Measurements from ENCODE around the gene NUDT1. TPM values are rescaled to one million over a fixed set of nuclear protein-coding genes. Genes with fewer than 3 reads are reported as not detected.

NUDT1 gene
- total RNA-seq, 1 donor from 2014 or later = 14.2 TPM

DNA sequence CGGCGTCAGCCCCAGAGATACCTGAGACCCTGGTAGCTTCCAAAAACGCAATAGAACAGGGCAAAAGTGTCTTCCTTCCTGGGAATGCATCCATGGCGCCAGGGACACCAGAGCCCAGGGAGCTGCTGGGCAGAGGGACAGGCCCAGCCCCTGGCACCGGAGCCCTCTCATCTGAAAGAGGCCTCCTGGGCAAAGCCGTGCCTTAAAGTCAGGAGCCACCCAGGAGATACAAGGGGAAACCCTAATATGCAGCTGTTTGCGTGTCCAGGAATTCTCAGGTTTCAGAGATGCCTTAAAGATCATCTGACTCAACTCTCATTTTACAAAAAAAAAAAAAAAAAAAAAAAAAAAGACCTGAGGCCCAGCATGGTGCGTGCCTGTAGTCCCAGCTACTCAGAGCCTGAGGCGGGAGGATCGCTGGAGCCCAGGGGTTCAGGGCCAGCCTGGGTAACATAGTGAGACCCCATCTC, 28.0 kb downstream of the NUDT1 start:
- Mint-ChIP-seq H3K27me3 (ENCODE audit: unreplicated experiment) (peaks cover 1% of the 10 kb centered on the region), H3K27ac (ENCODE audit: unreplicated experiment) (no peak overlapping the region)

DNA sequence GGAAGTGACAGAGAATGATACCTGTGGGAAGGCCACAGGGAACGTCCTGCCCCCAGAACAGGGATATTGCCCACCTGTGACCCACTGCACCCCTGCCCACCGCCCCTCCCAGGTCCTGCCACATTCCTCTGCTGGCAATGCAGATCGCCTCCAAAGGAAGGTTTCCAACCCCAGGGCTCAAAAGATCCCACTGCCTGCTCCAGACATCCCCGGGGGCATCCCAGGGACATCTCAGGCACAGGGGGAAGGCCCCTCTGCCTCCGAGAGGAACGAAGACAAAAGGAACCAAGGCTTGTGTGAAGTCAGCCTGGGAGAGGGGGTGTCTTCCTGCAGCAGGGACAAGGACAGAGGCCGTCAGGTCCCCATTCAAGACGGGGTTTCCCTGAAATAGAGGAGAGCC, 28.5 kb downstream of the NUDT1 start:
- Mint-ChIP-seq H3K9me3 (ENCODE audit: unreplicated experiment) (peaks cover 3% of the 10 kb centered on the region), H3K27me3 (ENCODE audit: unreplicated experiment) (peaks cover 1% of the 10 kb centered on the region), H3K4me3 (ENCODE audit: unreplicated experiment) (no peak overlapping the region), H3K27ac (ENCODE audit: unreplicated experiment) (no peak overlapping the region), H3K36me3 (ENCODE audit: low read depth, unreplicated experiment) (peaks cover 17% of the 10 kb centered on the region), H3K4me1 (ENCODE audit: unreplicated experiment) (peaks cover 4% of the 10 kb centered on the region)
- DNase-seq (ENCODE audit: low spot score) = no peak
- TF ChIP-seq, protein P1, sequence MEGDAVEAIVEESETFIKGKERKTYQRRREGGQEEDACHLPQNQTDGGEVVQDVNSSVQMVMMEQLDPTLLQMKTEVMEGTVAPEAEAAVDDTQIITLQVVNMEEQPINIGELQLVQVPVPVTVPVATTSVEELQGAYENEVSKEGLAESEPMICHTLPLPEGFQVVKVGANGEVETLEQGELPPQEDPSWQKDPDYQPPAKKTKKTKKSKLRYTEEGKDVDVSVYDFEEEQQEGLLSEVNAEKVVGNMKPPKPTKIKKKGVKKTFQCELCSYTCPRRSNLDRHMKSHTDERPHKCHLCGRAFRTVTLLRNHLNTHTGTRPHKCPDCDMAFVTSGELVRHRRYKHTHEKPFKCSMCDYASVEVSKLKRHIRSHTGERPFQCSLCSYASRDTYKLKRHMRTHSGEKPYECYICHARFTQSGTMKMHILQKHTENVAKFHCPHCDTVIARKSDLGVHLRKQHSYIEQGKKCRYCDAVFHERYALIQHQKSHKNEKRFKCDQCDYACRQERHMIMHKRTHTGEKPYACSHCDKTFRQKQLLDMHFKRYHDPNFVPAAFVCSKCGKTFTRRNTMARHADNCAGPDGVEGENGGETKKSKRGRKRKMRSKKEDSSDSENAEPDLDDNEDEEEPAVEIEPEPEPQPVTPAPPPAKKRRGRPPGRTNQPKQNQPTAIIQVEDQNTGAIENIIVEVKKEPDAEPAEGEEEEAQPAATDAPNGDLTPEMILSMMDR (IDR thresholded peaks at IDR 0.05; ENCODE audit: unreplicated experiment) = no peak

More for the DNA sequence above, 28.0 kb downstream of the NUDT1 start:
- Mint-ChIP-seq H3K4me3 (ENCODE audit: unreplicated experiment) (no peak overlapping the region), H3K9me3 (ENCODE audit: unreplicated experiment) (peaks cover 3% of the 10 kb centered on the region), H3K4me1 (ENCODE audit: unreplicated experiment) (peaks cover 4% of the 10 kb centered on the region), H3K36me3 (ENCODE audit: low read depth, unreplicated experiment) (peaks cover 17% of the 10 kb centered on the region)
- no peak for DNase-seq (ENCODE audit: low spot score)
- TF ChIP-seq, protein P1 (IDR thresholded peaks at IDR 0.05; ENCODE audit: unreplicated experiment) = no peak

DNA sequence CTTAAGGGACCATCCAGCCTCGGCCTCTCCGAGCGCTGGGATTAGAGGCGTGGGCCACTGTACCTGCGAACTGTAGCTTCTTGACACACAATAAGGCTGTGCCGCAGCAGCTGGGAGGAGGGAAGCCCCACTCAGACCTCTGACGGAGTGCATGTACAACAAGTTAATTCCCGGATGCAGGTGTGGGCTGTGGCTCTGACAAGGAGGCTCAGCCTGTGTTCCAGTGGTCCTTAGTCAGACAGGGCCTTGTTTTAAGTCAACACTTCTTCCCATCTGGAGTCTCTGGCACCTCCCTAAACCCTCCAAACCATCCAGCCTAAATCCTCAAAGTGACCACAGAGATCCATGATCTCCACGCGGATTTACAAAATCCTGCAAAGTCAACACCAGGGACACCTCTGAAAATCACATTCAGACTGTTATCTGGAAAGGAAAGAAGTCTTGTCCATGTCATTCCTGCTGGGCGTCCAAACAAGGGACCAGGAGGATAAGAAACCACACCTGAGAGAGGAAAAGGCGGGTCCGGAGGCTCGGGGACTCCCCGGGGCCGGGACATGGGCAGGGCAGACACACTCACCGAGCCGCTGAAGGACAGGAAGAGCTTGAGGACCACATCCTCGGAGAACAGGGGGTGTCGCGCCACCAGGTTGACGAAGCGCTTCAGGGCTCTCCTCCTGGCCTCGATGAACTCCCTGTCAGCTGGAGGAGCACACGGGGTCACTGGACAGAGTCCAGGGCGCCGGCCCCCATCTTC, 29.4 kb downstream of the NUDT1 start:
- TF ChIP-seq, protein P1 (IDR thresholded peaks at IDR 0.05; ENCODE audit: unreplicated experiment) = no peak
- Mint-ChIP-seq H3K36me3 (ENCODE audit: low read depth, unreplicated experiment) (peaks cover 17% of the 10 kb centered on the region), H3K27ac (ENCODE audit: unreplicated experiment) (no peak overlapping the region), H3K4me1 (ENCODE audit: unreplicated experiment) (peaks cover 4% of the 10 kb centered on the region), H3K27me3 (ENCODE audit: unreplicated experiment) (peaks cover 1% of the 10 kb centered on the region), H3K9me3 (ENCODE audit: unreplicated experiment) (peaks cover 3% of the 10 kb centered on the region), H3K4me3 (ENCODE audit: unreplicated experiment) (no peak overlapping the region)
- no peak for DNase-seq (ENCODE audit: low spot score)

DNA sequence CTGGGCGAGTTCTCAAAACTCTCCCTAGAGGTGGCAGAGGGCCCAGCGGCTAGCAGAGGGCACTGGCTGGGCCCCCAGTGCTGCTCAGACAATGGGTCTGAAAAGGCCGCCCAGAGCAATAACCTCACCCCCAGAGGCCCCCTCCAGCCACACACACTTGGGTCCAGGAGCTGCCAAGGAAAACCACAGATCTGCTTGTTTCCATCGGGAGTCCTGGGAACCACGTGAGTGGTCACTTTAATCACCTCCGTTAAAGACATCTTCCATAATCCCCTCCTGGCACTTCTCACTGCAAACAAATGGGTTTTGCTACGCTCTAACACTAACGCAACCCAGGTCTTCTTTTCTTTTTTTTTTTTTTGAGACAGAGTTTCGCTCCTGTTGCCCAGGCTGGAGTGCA, 30.0 kb downstream of the NUDT1 start:
- Mint-ChIP-seq H3K9me3 (ENCODE audit: unreplicated experiment) (peaks cover 3% of the 10 kb centered on the region), H3K36me3 (ENCODE audit: low read depth, unreplicated experiment) (peaks cover 12% of the 10 kb centered on the region), H3K27ac (ENCODE audit: unreplicated experiment) (no peak overlapping the region), H3K4me3 (ENCODE audit: unreplicated experiment) (no peak overlapping the region), H3K27me3 (ENCODE audit: unreplicated experiment) (peaks cover 1% of the 10 kb centered on the region), H3K4me1 (ENCODE audit: unreplicated experiment) (peaks cover 4% of the 10 kb centered on the region)
- no peak for DNase-seq (ENCODE audit: low spot score)
- TF ChIP-seq, protein P1 (IDR thresholded peaks at IDR 0.05; ENCODE audit: unreplicated experiment) = no peak

DNA sequence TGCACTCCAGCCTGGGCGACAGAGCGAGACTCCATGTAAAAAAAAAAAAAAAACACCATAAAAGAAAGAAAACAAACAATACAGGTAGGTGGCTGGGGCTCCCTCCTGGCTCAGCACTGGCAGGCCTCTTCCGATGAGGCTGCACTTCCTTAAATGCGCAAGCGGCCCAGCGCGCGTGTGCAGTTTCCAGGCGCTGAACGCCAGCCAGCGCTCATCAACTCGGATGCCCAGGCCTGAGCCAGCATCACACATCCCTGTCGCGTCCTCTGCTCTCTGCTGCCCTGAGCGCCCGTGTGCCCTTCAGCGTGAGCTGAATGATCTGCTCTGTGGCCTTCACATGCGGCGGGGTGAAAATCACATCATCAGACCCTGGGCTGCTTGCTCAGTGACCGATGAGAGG, 31.8 kb downstream of the NUDT1 start:
- H3K9me3 Mint-ChIP-seq (ENCODE audit: unreplicated experiment) = peaks cover 3% of the 10 kb centered on the region
- peak overlapping the region; percentile 60 for H3K4me3 Mint-ChIP-seq (ENCODE audit: unreplicated experiment)
- H3K27me3 Mint-ChIP-seq (ENCODE audit: unreplicated experiment) = peaks cover 1% of the 10 kb centered on the region
- TF ChIP-seq, protein P1 (IDR thresholded peaks at IDR 0.05; ENCODE audit: unreplicated experiment) = no peak
- H3K36me3 Mint-ChIP-seq (ENCODE audit: low read depth, unreplicated experiment) = peaks cover 15% of the 10 kb centered on the region
- no peak for DNase-seq (ENCODE audit: low spot score)
- peaks cover 4% of the 10 kb centered on the region for H3K4me1 Mint-ChIP-seq (ENCODE audit: unreplicated experiment)
- H3K27ac Mint-ChIP-seq (ENCODE audit: unreplicated experiment) = no peak overlapping the region
